ENCODE results near the gene SGCG. TPM values are rescaled to one million over a fixed set of nuclear protein-coding genes. Genes with fewer than 3 reads are reported as not detected.

The SGCG gene
- total RNA-seq, 1 experiment from 2014 or later, result not detected

- Histone ChIP-seq H3K9me2 (ENCODE audit: insufficient read depth) (no peaks in the 10 kb centered on the region), H4K20me1 (ENCODE audit: insufficient read depth) (no peaks in the 10 kb centered on the region), H3K4me2 (no peak overlapping the region), H3K4me1 (replicated peaks; ENCODE audit: insufficient read depth) (no peaks in the 10 kb centered on the region), H3K27me3 (ENCODE audit: insufficient read depth, low read depth) (no peaks in the 10 kb centered on the region), H3K36me3 (ENCODE audit: low read depth) (no peaks in the 10 kb centered on the region), H3K27ac (no peak overlapping the region), H2AFZ (no peak overlapping the region), H3K4me3 (no peak overlapping the region), H3K9me3 (ENCODE audit: insufficient read depth, low read depth) (no peaks in the 10 kb centered on the region), H3F3A (ENCODE audit: insufficient read depth, low read depth) (no peaks in the 10 kb centered on the region), H3K79me2 (ENCODE audit: low read depth) (no peaks in the 10 kb centered on the region)
- intact Hi-C loops (cut with micrococcal nuclease; ENCODE audit: unreplicated experiment), result no loop called here
- ChIA-PET CTCF (no interaction called here), POLR2A (ENCODE audit: unreplicated experiment) (no interaction called here)
- BruUV-seq (replicated peaks), result no TSS peak
- TF ChIP-seq, protein P1, sequence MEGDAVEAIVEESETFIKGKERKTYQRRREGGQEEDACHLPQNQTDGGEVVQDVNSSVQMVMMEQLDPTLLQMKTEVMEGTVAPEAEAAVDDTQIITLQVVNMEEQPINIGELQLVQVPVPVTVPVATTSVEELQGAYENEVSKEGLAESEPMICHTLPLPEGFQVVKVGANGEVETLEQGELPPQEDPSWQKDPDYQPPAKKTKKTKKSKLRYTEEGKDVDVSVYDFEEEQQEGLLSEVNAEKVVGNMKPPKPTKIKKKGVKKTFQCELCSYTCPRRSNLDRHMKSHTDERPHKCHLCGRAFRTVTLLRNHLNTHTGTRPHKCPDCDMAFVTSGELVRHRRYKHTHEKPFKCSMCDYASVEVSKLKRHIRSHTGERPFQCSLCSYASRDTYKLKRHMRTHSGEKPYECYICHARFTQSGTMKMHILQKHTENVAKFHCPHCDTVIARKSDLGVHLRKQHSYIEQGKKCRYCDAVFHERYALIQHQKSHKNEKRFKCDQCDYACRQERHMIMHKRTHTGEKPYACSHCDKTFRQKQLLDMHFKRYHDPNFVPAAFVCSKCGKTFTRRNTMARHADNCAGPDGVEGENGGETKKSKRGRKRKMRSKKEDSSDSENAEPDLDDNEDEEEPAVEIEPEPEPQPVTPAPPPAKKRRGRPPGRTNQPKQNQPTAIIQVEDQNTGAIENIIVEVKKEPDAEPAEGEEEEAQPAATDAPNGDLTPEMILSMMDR (conservative IDR thresholded peaks at IDR 0.05), result no peak
- no peak for TF ChIP-seq EZH2 (IDR thresholded peaks at IDR 0.05; ENCODE audit: low read depth)
- no peak for DNase-seq
Measured at GRCh38 chr13:23359882-23360281, 179.1 kb downstream of the SGCG start.

- Histone ChIP-seq H3K4me3 (no peak overlapping the region), H3K9me2 (ENCODE audit: insufficient read depth) (no peaks in the 10 kb centered on the region), H3K36me3 (ENCODE audit: low read depth) (no peaks in the 10 kb centered on the region), H3K27ac (no peak overlapping the region), H3K4me2 (no peak overlapping the region), H4K20me1 (ENCODE audit: insufficient read depth) (no peaks in the 10 kb centered on the region), H3K4me1 (replicated peaks; ENCODE audit: insufficient read depth) (no peaks in the 10 kb centered on the region), H3K79me2 (ENCODE audit: low read depth) (no peaks in the 10 kb centered on the region), H3K9me3 (ENCODE audit: insufficient read depth, low read depth) (no peaks in the 10 kb centered on the region), H2AFZ (no peak overlapping the region), H3K27me3 (ENCODE audit: insufficient read depth, low read depth) (no peaks in the 10 kb centered on the region), H3F3A (ENCODE audit: insufficient read depth, low read depth) (no peaks in the 10 kb centered on the region)
- DNase-seq, result no peak
- POLR2A ChIA-PET (ENCODE audit: unreplicated experiment), result no interaction called here
- TF ChIP-seq, protein P1 (conservative IDR thresholded peaks at IDR 0.05), result no peak
- TF ChIP-seq EZH2 (IDR thresholded peaks at IDR 0.05; ENCODE audit: low read depth), result no peak
- CTCF ChIA-PET, result no interaction called here
- no TSS peak for BruUV-seq (replicated peaks)
- intact Hi-C loops (cut with micrococcal nuclease; ENCODE audit: unreplicated experiment), result no loop called here
Measured at GRCh38 chr13:23365652-23366051, 184.9 kb downstream of the SGCG start.

GRCh38 chr13:23367907-23368306, 187.1 kb downstream of the SGCG start:
- Histone ChIP-seq H3K27ac (no peak overlapping the region), H3K4me3 (no peak overlapping the region), H3K79me2 (ENCODE audit: low read depth) (no peaks in the 10 kb centered on the region), H3F3A (ENCODE audit: insufficient read depth, low read depth) (no peaks in the 10 kb centered on the region), H2AFZ (no peak overlapping the region), H4K20me1 (ENCODE audit: insufficient read depth) (no peaks in the 10 kb centered on the region), H3K4me1 (replicated peaks; ENCODE audit: insufficient read depth) (no peaks in the 10 kb centered on the region), H3K4me2 (no peak overlapping the region), H3K9me2 (ENCODE audit: insufficient read depth) (no peaks in the 10 kb centered on the region), H3K36me3 (ENCODE audit: low read depth) (no peaks in the 10 kb centered on the region), H3K9me3 (ENCODE audit: insufficient read depth, low read depth) (no peaks in the 10 kb centered on the region), H3K27me3 (ENCODE audit: insufficient read depth, low read depth) (no peaks in the 10 kb centered on the region)
- intact Hi-C loops (cut with micrococcal nuclease; ENCODE audit: unreplicated experiment), result no loop called here
- CTCF ChIA-PET, result no interaction called here
- no TSS peak for BruUV-seq (replicated peaks)
- DNase-seq, result no peak
- TF ChIP-seq, protein P1 (conservative IDR thresholded peaks at IDR 0.05), result no peak
- TF ChIP-seq EZH2 (IDR thresholded peaks at IDR 0.05; ENCODE audit: low read depth), result no peak
- POLR2A ChIA-PET (ENCODE audit: unreplicated experiment), result no interaction called here

Data from PC-9 (cell line).